HG02588 (cell line): ENCODE data around the gene S100A8.

Source experiments
- ATAC-seq: cut with Tn5 transposase; IDR thresholded peaks from one replicate; pipeline ENCODE4 v1.9.1; 2021; ENCODE audit warnings: mild to moderate bottlenecking, moderate library complexity; ENCODE audit not compliant: unreplicated experiment

The S100A8 gene

DNA sequence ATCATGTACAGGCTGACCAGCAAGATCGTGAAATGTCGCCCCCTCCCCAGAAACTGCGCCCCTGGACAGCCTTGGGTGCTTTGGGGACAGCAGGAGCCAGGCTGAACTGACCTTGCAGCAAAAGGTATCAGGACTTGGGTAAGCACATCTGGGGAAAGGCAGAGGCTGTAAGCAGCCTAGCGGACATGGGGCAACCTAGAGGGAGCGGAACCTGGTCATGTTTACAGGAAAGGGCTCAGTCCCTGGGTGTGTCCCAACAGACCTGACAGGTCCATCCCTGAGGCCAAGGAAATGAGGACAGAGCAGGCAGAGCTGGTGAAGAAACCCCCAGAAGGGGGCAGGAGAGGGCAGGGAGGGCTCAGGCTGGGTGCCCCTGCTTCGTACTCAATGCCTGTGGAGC, 3.1 kb upstream of the S100A8 start:
- no peak for ATAC-seq

GRCh38 chr1:153392822-153393221, 1.9 kb upstream of the S100A8 start:
- no peak for ATAC-seq

GRCh38 chr1:153392258-153392657, 1.4 kb upstream of the S100A8 start:
- no peak for ATAC-seq

GRCh38 chr1:153389973-153390879, 647 bp downstream of the S100A8 start:
- ATAC-seq: no peak

GRCh38 chr1:153389401-153389800, 1.5 kb downstream of the S100A8 start:
- ATAC-seq: no peak

- ATAC-seq: no peak
Measured at GRCh38 chr1:153387785-153388184, 3.1 kb downstream of the S100A8 start.

DNA sequence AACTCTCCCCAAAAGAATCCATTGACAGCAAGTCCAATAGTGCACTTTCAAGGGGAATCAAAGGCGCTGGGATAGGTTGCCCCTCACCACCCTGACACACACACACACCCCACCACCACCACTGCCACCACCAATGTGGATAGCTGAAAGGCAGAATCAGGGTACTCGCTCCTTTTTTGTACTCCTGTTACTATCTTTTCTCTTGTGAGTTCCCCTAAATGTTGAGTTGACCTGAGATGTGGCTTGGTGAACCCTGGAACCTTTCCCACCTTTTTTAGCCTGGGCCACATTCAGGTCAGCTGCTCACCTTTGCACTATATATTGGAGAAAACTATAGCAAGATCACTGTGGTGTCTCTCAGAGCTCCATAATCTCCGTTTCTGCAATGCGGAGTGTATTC, 3.9 kb downstream of the S100A8 start:
- ATAC-seq: no peak

GRCh38 chr1:153386500-153386901, 4.4 kb downstream of the S100A8 start:
- ATAC-seq: no peak

- ATAC-seq: no peak
Measured at GRCh38 chr1:153384958-153385580, 5.8 kb downstream of the S100A8 start.

DNA sequence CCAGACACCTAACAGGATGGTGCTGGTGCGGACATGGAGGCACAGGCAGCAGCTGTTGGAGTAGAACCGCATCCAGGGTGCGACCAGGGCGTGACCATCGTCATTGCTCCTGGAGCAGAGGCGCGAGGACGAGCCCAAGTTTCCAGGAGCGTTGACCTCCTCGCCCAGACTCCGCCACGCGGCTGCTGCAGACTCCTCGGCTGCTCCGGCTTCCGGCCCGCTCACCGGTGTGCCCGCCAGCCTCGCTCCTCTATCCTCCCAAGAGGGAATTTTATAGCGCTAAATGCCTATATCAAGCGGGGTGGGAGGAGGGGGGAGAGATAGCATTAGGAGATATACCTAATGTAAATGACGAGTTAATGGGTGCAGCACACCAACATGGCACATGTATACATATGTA, 10.2 kb downstream of the S100A8 start:
- ATAC-seq: no peak

- ATAC-seq: no peak
Measured at GRCh38 chr1:153379591-153379990, 11.3 kb downstream of the S100A8 start.

GRCh38 chr1:153375511-153375910, 15.4 kb downstream of the S100A8 start, which contains the start of gene S100A12:
TSS of gene S100A12 (minus strand) at chr1:153375621. CDS start at chr1:153374592, 1,029 bp downstream.
- no peak for ATAC-seq

- ATAC-seq: no peak
Measured at GRCh38 chr1:153374071-153374470, 16.8 kb downstream of the S100A8 start.

- no peak for ATAC-seq
Measured at GRCh38 chr1:153372571-153372970, 18.3 kb downstream of the S100A8 start.

DNA sequence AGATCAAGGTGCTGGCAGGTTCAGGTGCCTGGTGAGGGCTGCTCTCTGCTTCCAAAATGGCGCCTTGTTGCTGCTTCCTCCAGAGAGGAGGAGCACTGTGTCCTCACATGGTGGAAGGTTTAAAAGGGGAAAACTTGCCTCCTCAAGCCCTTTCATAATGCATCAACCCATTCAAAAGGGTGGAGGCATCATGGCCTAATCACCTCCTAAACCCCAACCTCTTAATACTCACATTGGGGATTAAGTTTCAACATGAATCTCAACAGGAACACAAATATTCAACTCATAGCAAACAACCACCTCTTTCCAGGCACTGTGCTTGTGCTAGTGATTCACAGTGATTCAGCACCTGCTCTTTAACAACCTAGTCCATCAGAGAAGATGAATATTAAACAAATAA, 19.6 kb downstream of the S100A8 start:
- ATAC-seq: no peak

DNA sequence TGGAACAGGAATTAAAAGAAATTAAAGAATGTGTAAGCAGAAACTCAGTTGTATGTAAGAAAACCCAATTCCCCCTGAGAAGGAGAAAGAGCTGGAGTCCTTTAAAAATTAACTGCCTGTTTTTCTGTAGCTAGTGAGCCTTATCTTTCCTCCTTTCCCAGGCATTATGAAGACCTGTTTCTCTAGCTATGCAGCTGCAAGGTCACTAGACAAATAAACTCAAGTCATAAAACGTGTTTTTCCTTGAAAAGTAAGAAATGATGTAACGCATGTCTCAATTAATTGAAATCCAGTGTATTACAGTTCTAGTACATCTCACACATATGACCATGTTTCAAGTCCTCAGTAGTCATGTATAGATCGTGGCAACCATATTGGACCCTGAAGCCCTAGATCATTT, 20.7 kb downstream of the S100A8 start:
- no peak for ATAC-seq

GRCh38 chr1:153368495-153368894, 22.4 kb downstream of the S100A8 start:
- no peak for ATAC-seq

- no peak for ATAC-seq
Measured at GRCh38 chr1:153367090-153367489, 23.8 kb downstream of the S100A8 start.

DNA sequence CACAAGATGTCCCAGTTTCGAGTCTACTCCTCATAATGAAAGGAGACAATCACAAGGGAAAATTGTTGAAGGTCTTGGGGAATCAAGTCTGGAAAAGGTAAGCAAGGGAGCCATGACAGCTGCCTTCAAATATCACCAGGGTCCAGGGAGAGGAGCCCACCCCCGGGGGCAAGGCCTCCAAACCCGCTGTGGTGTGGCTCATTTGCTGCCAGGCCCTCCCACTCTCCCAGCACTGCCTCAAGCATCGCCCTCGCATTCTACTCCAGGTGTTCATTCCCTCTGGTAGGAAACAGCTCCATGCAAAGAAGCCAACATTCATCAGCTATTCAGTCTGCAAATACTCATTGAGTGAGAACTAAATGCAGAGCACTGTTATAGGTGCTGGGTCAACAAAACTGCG, 24.6 kb downstream of the S100A8 start:
- no peak for ATAC-seq

DNA sequence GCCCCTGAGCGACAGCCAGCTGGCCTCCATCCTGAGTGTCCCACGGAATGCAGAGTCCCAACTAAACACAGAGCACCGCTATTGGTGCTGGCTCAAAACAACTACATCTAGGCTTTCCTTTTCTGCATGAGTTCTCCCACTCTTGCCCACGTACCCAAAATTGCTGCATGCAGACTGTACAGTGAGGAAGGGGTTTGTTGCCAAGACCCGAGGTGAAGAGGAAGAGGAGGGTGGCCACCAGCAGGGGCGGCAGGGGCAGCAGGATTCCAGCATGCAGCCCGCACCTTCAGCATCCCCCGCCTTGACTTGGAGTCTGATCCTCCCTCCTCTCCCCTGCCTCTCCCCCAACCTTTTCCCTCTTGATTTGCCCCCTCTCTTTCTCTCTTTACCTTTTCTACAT, 25.2 kb downstream of the S100A8 start:
- ATAC-seq: no peak

- ATAC-seq: no peak
Measured at GRCh38 chr1:153364766-153365666, 25.9 kb downstream of the S100A8 start.
